Heart left ventricle (tissue), 16 donors: Measurements from ENCODE around the gene TTC32. TPM values are rescaled to one million over a fixed set of nuclear protein-coding genes. Genes with fewer than 3 reads are reported as not detected.

Experiments
- ATAC-seq, 4 donors: fragments of 200-7000 bp; cut with Tn5 transposase; one replicate each; pipeline ENCODE4 v1.9.1; 2020 to 2022; ENCODE audit warnings: moderate library complexity in 4 of 4, mild to moderate bottlenecking in 3 of 4, moderate number of reproducible peaks in 1 of 4
- DNase-seq, 5 donors: peaks; one replicate each; pipeline ENCODE4 v3.0.0-alpha.2; 2020
- H3K27ac ChIP-seq, 12 donors: fragments of 200-600 bp; sonication (generic) in 4 of 12; one replicate each; pipeline versions ENCODE4 v1.5.0 to v1.8.0; 2016 to 2022; ENCODE audit warnings: mild to moderate bottlenecking in 2 of 12
- H3K27me3 ChIP-seq, 9 donors: fragments of 200-600 bp; sonication (generic) in 2 of 9; one replicate each; pipeline versions ENCODE4 v1.5.1 to v1.8.0; 2016 to 2022; ENCODE audit warnings: mild to moderate bottlenecking in 3 of 9
- H3K36me3 ChIP-seq, 9 donors: fragments of 200-600 bp; sonication (generic) in 2 of 9; one replicate each; pipeline versions ENCODE4 v1.5.0 to v1.8.0; 2018 to 2022; ENCODE audit warnings: mild to moderate bottlenecking in 2 of 9
- H3K4me1 ChIP-seq, 12 donors: fragments of 200-600 bp; sonication (generic) in 4 of 12; one replicate each; pipeline versions ENCODE4 v1.5.0 to v1.8.0; 2016 to 2022; ENCODE audit warnings: mild to moderate bottlenecking in 3 of 12
- H3K4me3 ChIP-seq, 12 donors: fragments of 200-600 bp; sonication (generic) in 4 of 12; one replicate each; pipeline versions ENCODE4 v1.5.0 to v1.8.0; 2017 to 2022; ENCODE audit warnings: mild to moderate bottlenecking in 9 of 12, moderate library complexity in 4 of 12
- H3K9me3 ChIP-seq, 12 donors: fragments of 200-600 bp; sonication (generic) in 4 of 12; one replicate each; pipeline versions ENCODE4 v1.5.0 to v1.8.0; 2016 to 2022; ENCODE audit warnings: mild to moderate bottlenecking in 1 of 12
- POLR2A ChIP-seq, 2 donors: fragments of 450-650 bp; IDR thresholded peaks; one replicate each; pipeline ENCODE4 v1.6.1; 2017; ENCODE audit warnings: antibody characterized with exemption in 2 of 2, mild to moderate bottlenecking in 2 of 2, moderate library complexity in 2 of 2
- WGBS, 4 donors: extraction: QIAGEN DNeasy Blood & Tissue Kit in 2 of 4; methylation state at CpG; one replicate each; pipeline versions ENCODE4 v1.1.5 to v1.1.7; 2013 to 2018; 5-methylcytosine and 5-hydroxymethylcytosine counted together
- intact Hi-C, 10 donors: fragments of 100-400 bp; cut with DNase I; formaldehyde crosslinking; loops; one replicate each; pipeline versions ENCODE4 v1.11.1 to v1.14.2; 2022
- polyA plus RNA-seq, 2 donors: library from polyadenylated mRNA; stranded (reverse); fragments of 200-250 nt; gene quantifications; one replicate each; pipeline ENCODE4 v1.2.3, GENCODE V29; 2013
- total RNA-seq, 9 donors: library from RNA; depleted of rRNA in 2 of 9; stranded (reverse); fragments of >200 nt in 2 of 9; fragmentation: NEBNext Ultra II Directional in 3 of 9; extraction: Animal tissue kit (Norgen Biotek cat#: 25700) in 3 of 9; gene quantifications; one replicate each; pipeline versions ENCODE4 v1.1.0 to v1.2.4, GENCODE V29; 2016 to 2023
- TF ChIP-seq, protein P1 (sequence below), 12 donors: fragments of 200-600 bp; sonication (generic) in 4 of 12; IDR thresholded peaks; one replicate each; pipeline versions ENCODE4 v1.5.0 to v1.8.0; 2018 to 2022; ENCODE audit warnings: antibody characterized with exemption in 12 of 12, mild to moderate bottlenecking in 5 of 12
- donor health status: ischemic (EF 13 %, LVEDD 7.1; RV severe dilation, severe dysfunction).
- donor health status: healthy with polysubstance abuse.
- donor health status: DM: no; HTN: yes; CAD: no.
- donor health status: DM: no; HTN: no; CAD: no.
- donor health status: ischemic (EF 25% LVEDD 6.9; RV normal size, moderate dysfunction).
- donor health status: ischemic (EF 25% LVEDD 5.7; RV mildly dilated, moderate dysfunction).
- donor health status: healthy.
- donor health status: DM: yes; HTN: yes; CAD: no.
- donor health status: ischemic (EF 35%, LVEDD 5.7; RV mildly dilated, moderate dysfunction).
- donor health status: nonischemic (EF 11% LVEDD 7.7; RV severe dilation, severe dysfunction).
- donor health status: DM: yes; HTN: yes; CAD: no.
- donor health status: PGD.
- donor health status: ischemic (EF 29% LVEDD 5.4; RV normal size, mild dysfunction).
- donor health status: nonischemic (EF 23%, LVEDD 6.1; RV moderate dilation, normal function).

The TTC32 gene
- total and polyA plus RNA-seq, 11 donors, result 2.6 to 10.3 (median 6.3) TPM

DNA sequence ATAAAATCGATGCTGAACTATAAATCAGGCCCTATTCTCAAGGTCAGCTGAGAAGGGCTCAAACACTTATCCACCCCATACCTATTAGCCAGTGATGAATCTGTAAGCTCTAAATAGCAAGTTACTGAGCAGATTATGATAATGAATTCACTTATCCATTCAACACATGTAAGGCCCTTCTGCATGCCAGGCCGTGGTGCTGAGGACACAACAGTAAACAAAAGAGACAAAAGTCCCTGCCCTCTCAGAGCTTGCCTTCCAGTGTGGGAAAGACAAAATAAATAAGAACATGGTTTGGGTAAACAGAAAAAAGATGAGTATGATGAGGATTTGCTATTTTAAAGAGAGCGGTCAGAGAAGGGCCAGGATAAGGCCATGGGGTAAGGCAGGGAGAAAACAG is 11.7 kb downstream of the TTC32 start:
- Histone ChIP-seq H3K27ac (no peak overlapping the region), H3K27me3 (no peaks in the 10 kb centered on the region), H3K9me3 (no peaks in the 10 kb centered on the region), H3K4me1 (peaks cover 0 to 25% (median 7%) of the 10 kb centered on the region in 12 donors), H3K4me3 (no peak overlapping the region), H3K36me3 (no peaks in the 10 kb centered on the region)
- TF ChIP-seq, protein P1, sequence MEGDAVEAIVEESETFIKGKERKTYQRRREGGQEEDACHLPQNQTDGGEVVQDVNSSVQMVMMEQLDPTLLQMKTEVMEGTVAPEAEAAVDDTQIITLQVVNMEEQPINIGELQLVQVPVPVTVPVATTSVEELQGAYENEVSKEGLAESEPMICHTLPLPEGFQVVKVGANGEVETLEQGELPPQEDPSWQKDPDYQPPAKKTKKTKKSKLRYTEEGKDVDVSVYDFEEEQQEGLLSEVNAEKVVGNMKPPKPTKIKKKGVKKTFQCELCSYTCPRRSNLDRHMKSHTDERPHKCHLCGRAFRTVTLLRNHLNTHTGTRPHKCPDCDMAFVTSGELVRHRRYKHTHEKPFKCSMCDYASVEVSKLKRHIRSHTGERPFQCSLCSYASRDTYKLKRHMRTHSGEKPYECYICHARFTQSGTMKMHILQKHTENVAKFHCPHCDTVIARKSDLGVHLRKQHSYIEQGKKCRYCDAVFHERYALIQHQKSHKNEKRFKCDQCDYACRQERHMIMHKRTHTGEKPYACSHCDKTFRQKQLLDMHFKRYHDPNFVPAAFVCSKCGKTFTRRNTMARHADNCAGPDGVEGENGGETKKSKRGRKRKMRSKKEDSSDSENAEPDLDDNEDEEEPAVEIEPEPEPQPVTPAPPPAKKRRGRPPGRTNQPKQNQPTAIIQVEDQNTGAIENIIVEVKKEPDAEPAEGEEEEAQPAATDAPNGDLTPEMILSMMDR (IDR thresholded peaks at IDR 0.05), result no peak
- TF ChIP-seq POLR2A (IDR thresholded peaks at IDR 0.05), result no peak
- 68 to 79% (median 72%) methylated on average over 3 of the region's 3 CpGs for WGBS, 4 donors
- ATAC-seq (peak in 2 of 4 donors; percentile 10 to 48), DNase-seq (no peak)
- intact Hi-C loops, result loop anchor here in 1 of 10 donors (10.0 kb wide), 1 partner anchor 1335 kb away; no protein-coding TSS in a partner anchor

DNA sequence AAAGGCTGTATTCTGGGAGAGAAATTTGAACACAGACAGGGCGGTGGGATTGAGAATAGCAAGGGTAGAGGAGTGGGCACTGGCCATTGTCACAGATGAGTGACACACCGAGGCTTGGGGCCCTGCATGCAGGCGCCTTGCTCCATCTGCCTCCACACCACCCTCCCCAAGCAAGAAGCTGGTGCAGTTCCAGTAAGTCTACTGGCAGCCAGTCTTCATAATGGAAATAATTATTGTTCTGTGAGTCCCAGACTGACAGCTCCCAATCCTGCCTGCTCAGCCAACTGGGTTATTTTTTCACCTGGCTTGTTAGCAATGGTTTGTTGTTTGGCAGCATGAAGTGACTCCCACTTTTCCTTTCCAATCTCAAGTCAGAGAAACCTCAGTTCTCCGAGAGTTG is 13.0 kb downstream of the TTC32 start:
- Histone ChIP-seq H3K4me3 (no peak overlapping the region), H3K27me3 (no peaks in the 10 kb centered on the region), H3K27ac (no peak overlapping the region), H3K4me1 (peaks cover 0 to 18% (median 5%) of the 10 kb centered on the region in 12 donors), H3K9me3 (no peaks in the 10 kb centered on the region), H3K36me3 (no peaks in the 10 kb centered on the region)
- WGBS, 4 donors, result 88 to 98% (median 90%) methylated on average over 4 of the region's 4 CpGs
- intact Hi-C loops, result no loop called here
- DNase-seq, result peak in 1 of 5 donors; percentile 46
- no peak for TF ChIP-seq POLR2A (IDR thresholded peaks at IDR 0.05)
- TF ChIP-seq, protein P1 (IDR thresholded peaks at IDR 0.05), result no peak
- peak in 1 of 4 donors; percentile 74 for ATAC-seq

DNA sequence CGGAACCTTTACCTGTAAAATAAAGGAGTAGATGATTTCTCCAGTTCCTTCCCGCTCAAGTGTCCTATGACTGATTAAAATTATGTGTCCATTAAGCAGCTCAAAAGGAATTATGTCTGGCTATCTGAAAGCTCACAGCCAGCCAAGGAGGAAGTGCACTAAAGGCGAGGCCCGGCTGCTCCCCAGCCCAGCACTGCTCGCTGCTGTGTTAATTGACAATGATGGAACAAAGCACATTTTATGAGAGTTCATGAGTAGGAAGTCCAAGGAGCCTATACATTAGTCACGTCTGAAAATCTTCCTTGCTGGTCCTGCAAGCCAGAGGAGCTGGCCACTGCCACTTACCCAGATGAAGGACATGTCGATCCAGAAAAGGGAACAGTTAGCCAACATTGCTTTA is 14.3 kb downstream of the TTC32 start:
- Histone ChIP-seq H3K4me3 (no peak overlapping the region), H3K27me3 (no peaks in the 10 kb centered on the region), H3K4me1 (peaks cover 0 to 13% (median 3%) of the 10 kb centered on the region in 12 donors), H3K36me3 (no peaks in the 10 kb centered on the region), H3K9me3 (no peaks in the 10 kb centered on the region), H3K27ac (no peak overlapping the region)
- ATAC-seq (no peak), DNase-seq (no peak)
- 75 to 79% (median 77%) methylated on average over 7 of the region's 7 CpGs for WGBS, 4 donors
- intact Hi-C loops, result no loop called here
- TF ChIP-seq POLR2A (IDR thresholded peaks at IDR 0.05), result no peak
- TF ChIP-seq, protein P1 (IDR thresholded peaks at IDR 0.05), result no peak

DNA sequence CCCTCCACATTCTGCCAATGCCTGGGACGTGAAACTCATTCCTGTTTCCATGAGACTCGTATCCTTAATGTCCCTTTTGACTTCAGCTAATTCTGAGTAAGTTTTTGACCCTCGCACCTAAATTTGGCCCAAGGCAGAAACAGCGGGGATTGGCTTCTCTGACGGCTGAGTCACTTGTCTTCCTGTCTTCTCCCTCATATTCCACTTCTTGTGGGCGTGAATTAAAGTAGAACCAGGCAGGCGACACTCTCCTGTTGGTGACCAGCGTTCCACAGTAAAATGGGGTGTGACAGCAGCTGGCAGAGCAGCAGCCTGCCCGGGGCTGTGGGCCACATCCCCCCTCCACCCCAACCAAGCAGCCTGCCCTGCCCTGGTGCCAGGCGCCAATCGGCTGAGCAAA is 15.5 kb downstream of the TTC32 start:
- 61 to 89% (median 74%) methylated on average over 8 to 11 of the region's 11 CpGs for WGBS, 4 donors
- Histone ChIP-seq H3K27me3 (no peaks in the 10 kb centered on the region), H3K36me3 (no peaks in the 10 kb centered on the region), H3K4me1 (peaks cover 0 to 13% (median 3%) of the 10 kb centered on the region in 12 donors), H3K9me3 (no peaks in the 10 kb centered on the region), H3K27ac (no peak overlapping the region), H3K4me3 (no peak overlapping the region)
- TF ChIP-seq POLR2A (IDR thresholded peaks at IDR 0.05), result no peak
- TF ChIP-seq, protein P1 (IDR thresholded peaks at IDR 0.05), result no peak
- intact Hi-C loops, result no loop called here
- DNase-seq, result no peak
- ATAC-seq, result no peak
